HG02642 (cell line): ENCODE data around the gene CCR8.
"Not testable (repeated sequence)": the region's sequence is repeated elsewhere in the genome, so short reads cannot be mapped to it uniquely, and the experiment has no call there.

Experiments used
- ATAC-seq: cut with Tn5 transposase; IDR thresholded peaks from one replicate; pipeline ENCODE4 v1.9.1; 2021; ENCODE audit warnings: mild to moderate bottlenecking; ENCODE audit not compliant: unreplicated experiment, poor library complexity

Gene CCR8

DNA sequence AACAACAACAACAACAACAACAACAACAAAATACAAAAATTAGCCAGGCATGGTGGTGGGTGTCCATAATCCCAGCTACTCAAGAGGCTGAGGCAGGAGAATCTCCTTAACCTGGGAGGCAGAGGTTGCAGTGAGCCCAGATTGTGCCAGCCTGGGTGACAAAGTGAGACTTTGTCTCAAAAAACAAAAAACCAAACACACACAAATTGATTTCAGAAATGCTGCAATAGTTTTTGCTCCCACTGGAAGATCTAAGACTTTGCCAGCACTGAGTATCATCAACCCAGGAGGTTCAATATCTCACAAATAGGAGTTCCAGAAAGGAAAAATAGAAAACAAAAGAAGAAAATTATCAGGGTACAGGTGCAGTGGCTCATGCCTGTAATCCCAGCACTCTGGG lies 16.2 kb upstream of the CCR8 start:
- ATAC-seq: no peak

DNA sequence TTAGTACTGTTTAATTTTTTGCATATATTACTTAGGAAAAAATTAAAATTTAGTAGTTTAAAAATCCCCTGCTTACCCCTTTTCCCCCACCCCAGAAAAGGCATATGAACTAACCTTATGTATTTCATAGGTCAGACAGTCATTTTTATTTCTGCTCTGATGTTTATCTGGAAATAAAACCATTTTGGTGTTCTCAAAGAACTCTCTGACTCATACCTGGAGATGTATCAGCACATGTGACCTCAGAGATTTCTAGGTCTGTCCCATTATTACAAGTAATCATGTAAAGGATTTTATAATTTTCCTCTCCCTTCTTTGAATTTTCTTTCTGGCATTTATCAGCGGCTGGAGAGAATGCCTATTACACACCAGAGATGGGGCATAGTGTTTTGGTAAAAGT lies 14.1 kb upstream of the CCR8 start:
- no peak for ATAC-seq

DNA sequence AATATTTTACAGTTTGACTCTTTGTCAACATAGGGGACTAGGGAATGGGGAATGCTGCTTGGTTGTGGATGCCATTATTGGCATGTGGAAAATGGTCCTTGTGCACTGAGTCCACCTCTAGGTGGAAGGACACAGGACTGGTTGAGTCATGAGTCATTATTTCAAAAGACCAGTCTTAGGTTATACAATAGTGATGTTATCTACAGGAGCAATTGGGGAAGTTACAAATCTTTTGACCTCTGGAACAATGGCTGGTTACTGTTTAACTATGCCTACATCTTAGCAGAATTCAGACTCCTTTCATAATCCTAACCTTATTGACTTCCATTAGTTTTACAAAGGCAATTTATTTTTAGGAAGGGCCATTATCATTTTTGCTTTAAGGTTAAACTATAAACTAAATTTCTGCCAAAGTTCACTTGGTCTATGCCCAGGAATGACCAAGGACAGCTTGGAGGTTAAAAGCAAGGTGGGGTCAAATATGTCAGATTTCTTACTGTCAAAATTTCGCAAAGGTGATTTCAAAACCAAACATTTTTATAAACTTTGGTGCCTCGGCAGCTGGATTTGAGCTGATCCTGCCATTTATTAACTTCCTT lies 11.8 kb upstream of the CCR8 start:
- ATAC-seq: no peak

DNA sequence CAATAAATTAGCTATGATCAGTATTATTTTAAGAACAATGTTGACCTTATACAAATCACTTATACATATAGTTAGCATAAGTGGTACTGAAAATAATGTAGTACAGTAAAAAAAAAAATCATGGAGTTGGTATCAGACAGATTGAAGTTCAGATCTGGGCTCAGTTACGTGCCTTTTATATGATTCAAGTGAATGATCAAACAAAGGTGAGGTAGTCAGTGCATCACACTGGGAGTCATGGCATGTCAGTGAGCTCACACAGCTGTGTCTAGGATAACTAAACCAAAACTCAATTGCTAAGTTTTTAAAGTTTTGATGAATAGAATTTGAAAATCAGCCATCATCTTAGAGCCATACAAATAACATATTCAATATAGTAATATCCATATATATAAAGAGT lies 11.2 kb upstream of the CCR8 start:
- no peak for ATAC-seq

DNA sequence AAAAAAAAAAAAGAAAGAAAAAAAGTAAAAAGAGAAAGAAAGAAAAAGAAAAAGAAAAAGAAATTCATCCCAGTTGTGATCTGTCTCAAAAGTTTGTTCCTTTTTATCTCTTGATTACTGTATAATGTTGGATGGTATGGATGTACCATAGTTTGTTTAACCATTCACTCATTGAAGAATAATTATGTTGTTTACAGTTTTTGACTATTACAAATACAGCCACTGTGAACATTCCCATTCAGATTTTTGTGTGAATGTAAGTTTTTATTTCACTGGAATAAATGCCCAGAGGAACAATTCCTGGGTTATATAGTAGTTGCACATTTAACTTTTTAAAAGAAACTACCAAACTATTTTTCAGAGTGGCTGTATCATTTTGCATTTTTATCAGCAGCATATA lies 10.3 kb upstream of the CCR8 start:
- ATAC-seq: no peak

DNA sequence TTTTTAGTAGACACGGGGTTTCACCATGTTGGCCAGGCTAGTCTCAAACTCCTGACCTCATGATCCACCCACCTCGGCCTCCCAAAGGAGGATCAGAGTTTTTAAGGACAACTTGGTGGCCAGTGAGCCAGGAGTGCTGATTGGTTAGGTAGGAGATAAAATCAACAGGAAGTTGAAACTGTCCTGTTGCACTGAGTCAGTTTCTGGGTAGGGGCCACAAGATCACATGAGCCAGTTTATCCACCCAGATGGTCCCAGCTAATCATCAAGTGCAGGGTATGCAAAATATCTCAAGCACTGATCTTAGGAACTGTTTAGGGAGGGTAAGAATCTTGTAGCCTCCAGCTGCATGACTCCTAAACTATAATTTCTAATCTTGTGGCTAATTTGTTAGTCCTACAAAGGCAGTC lies 7.9 kb upstream of the CCR8 start:
- not testable (repeated sequence) for ATAC-seq

DNA sequence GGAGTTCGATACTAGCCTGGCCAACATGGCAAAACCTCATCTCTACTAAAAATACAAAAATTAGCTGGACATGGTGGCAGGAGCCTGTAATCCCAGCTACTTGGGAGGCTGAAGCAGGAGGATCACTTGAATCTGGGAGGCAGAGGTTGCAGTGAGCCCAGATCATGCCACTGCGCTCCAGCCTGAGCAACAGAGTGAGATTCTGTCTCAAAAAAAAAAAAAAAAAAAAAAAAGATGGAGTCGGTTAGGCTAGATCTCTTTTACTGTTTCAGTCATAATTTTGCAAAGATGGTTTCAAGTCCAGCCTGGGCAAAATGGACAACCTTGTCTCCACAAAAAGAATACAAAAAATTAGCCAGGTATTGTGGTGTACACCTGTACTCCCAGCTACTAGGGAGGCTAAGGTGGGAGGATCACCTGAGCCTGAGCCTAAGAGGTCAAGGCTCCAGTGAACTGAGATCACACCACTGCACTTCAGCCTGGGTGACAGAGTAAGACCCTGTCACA lies 7.2 kb upstream of the CCR8 start:
- ATAC-seq: not testable (repeated sequence)

DNA sequence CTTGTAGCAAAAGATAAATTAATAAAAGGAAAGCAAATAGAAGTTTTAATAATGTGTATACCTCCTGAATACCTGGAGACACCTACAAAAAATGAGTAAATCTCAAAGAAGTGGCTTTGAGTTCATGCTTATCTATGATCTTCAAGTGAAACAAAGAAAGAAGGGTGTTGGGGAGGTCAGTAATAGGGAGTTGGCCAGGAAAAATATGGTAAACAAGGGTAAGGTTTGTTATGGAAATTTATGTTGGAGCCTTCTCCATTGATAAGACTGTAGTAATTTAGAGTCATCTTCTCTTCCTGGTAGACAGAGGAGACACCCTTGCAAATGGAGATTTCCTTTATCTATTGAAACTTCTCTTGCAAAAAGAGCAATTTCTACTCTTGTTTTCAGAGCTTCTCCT lies 6.6 kb upstream of the CCR8 start:
- ATAC-seq: no peak

DNA sequence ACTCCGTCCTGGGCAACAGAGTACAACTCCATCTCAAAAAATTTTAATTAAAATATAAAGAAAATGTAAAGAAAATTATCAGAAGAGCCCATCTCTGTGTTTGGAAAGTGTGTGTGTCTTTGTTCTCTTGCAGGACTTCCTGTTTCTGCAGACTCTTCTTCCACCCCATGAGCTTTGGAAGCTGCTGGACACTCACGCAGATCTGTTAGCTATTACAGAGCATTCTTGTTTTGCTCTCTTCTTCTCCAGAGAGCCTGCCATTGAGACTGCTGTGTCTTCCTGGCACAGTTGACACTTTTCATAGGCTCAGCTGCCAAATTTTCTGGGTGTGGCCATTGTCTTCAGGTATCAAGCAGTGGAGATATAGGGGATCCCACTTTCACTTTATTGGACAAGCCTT lies 6.0 kb upstream of the CCR8 start:
- ATAC-seq: no peak

DNA sequence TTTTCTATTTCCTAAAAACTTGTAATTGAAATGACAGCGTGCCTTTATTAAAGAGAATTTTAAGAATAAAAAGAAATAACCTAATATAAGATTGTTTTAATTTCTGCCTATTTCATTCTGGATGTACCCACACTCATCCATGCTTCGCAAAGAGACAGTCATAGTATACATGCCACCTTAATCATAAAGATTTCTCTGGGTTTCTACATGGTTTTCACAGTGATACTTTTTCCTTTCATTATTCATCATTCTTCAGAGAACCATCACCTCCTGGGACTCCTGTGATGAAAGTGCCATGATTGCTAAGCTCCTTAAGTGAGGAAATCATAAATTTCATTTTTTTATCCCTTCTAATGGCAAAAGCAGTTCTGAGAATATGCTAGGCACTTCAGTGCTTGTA lies 4.3 kb upstream of the CCR8 start:
- no peak for ATAC-seq

DNA sequence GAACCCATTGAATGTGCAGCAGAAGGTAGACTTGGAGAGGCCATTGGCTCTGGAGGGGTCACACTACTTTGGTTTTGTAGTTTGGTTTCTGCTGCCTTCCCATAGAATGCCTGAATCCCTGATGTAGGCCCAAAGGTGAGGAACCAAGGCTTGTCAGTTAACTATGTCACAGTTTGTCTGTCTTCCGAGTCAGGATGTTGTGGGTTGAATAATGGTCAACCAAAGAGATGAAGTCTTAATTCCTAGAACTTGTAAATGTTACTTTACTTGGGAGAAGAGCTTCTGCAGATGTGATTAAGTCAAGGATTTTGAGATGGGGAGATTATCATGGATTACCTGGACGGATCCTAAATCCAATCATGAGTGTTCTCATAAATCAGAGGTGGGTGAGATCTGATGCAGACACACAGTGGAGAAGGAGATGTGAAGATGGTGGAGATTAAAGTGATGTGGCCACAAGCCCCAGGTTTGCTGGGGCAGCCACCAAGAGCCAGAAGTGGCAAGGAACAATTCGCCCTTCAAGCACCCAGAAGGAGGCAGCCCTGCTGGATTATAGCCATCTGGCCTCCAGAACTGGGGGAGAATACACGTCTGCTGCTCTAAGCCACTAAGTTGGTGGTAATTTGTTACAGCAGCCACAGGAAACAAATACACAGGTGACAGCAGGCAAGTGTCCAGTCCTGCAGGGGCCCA lies 2.3 kb upstream of the CCR8 start:
- peak; percentile 27 for ATAC-seq

DNA sequence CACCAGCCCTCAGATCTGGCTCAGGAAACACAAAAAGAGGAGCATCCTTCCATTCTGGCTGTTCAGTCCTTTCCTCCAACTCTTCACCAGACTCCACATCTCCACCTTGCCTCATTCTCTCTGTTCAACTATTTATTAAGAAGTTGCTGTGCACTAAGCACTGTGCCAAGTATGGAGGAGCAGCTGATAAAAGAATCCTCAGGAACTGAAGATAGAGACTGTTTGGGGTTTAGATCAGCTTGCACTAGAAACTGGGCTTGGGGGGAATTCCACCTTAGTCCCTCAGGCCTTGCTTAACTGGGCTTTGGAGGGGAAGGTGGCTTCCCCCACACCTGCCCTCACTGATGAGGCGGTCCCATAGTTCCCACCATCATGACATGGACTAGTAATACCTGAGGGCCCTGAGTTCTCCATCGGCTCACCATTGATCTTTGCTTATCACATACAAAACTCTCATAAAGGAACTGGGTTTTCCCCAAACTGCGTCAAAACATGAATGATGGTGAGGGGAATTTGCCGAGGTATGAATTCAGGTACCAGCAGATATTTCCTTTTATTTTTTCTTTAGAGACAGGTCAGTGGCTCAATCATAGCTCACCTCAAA lies 1.7 kb upstream of the CCR8 start:
- peak; percentile 82 for ATAC-seq

DNA sequence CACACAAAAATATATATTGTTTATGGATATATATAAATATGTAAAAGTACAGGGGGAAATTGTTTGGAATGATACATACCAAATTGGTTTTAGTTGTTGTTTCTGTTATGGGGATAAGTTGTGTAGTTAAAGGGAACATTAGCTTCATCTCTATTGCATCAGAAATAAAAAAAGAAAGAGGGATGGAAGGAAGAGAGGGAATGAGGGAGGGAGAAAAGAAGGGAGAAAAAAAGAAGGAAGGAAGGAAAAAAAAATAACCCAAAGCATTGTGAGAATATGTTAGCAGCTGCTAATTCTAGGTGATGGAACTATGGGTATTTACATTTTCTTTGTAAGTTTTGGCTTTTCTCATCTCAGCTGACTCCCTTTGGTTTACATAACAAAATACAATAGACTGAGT lies 1.3 kb downstream of the CCR8 start:
- no peak for ATAC-seq

DNA sequence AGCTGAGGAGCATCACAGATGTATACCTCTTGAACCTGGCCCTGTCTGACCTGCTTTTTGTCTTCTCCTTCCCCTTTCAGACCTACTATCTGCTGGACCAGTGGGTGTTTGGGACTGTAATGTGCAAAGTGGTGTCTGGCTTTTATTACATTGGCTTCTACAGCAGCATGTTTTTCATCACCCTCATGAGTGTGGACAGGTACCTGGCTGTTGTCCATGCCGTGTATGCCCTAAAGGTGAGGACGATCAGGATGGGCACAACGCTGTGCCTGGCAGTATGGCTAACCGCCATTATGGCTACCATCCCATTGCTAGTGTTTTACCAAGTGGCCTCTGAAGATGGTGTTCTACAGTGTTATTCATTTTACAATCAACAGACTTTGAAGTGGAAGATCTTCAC lies 3.0 kb downstream of the CCR8 start:
- no peak for ATAC-seq

DNA sequence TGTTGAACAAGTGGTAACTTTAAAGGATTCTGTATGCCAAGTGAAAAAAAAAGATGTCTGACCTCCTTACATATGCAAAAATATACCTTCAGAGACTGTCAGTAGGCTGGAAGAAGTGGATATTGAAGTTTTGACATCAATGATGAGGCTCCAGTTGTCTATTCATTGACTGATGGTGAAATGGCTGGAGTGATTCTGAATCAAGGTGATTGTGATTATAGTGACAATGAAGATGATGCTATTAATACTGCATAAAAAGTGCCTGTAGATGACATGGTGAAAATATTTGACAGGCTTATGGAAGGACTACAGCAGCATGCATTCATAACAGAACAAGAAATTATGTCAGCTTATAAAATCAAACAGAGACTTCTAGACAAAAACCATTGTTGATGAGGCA lies 4.1 kb downstream of the CCR8 start:
- no peak for ATAC-seq

DNA sequence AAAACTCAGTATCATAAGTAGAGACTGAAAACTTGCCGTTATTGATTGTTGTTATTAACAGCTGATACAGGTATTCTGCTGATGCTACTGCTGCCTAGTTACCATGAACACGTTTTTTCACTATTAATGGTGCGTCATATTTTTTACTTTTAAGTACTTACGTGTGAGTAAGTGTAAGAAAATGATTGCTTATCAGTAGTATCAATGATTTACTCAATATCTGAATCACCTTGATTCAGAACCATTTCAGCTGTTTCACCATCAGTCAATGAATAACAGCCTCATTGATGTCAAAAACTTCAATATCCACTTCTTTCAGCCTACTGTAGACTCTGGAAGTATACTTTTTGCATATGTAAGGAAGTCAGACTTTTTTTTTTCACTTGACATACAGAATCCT lies 4.7 kb downstream of the CCR8 start:
- no peak for ATAC-seq

DNA sequence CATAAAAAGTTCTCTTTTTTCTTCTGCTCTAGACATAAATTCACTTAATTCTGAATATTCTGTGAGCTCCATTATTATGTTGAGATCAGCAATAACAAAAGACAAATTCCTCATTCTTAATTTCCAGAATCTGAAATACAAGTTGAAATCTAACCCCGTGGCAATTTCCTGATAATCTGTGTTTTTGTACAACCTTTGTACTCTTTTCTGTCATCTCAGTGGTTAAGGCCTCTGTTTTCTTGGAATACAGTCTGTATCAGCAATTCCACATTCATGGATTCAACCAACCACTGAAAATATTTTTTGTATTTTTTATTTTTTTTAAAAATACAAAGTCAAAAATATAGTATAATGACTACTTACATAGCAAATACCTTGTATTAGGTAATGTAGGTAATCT lies 8.7 kb downstream of the CCR8 start:
- no peak for ATAC-seq

DNA sequence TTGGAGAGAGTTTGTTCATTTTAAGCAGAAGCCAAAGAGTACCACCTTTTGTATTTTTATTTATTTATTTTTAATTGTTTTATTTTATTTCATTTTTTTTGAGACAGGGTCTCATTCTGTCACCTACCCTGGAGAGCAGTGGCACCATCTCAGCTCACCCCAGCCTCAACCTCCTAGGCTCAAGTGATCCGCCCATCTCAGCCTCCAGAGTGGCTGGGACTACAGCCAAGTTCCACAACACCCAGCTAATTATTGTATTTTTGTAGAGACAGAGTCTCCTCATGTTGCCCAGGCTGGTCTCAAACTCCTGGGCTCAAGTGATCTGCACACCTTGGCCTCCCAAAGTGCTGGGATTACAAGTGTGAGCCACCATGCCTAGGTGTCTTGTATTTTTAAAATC lies 9.6 kb downstream of the CCR8 start:
- no peak for ATAC-seq

DNA sequence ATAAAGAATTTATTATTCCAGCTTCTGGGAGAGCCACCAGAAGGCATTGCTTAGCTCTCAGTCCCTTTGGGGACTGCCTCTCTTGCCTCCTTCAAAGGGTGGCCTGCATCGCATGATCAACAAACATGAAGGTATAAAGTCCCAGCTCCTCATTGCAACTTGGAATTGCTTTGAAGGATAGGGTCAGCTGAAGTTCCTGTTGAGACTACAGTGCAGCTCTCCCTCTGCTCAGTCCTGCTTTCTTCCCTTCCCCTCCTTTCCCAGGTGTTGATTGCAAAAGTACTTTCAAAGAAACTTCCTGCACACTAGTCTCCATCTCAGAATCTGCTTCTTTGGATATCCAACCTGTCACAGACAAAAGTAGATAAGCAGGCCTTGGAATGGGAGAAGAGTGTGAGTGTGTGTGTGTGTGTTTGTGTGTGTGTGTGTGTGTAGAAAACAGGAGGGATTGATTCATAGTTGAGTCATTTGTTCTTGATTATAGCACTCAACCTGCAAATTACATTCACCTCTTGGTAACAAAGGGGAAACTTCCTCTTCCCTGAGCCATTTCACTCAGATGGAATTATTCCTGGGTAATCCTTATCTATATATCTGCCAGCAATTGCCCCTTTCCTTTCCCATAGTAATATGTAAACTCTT lies 13.7 kb downstream of the CCR8 start:
- no peak for ATAC-seq

DNA sequence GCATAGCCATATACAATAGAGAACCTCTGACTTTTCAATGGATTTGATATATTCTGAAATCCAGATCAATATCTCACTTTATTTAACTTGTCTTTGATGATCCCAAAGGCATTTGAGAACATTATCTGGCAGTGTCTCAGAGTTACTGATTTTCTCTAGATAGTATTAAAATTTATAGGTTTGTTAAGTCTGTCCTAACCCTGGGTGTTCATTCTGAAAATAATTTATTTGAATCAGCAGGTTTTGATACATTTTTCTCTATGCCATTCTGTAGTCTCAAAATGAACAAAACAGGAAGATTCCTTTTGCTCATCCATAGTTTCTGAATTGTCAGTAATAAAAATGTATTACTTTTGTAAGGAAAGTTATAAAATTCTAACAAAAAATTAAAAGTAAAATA lies 14.3 kb downstream of the CCR8 start:
- ATAC-seq: no peak

DNA sequence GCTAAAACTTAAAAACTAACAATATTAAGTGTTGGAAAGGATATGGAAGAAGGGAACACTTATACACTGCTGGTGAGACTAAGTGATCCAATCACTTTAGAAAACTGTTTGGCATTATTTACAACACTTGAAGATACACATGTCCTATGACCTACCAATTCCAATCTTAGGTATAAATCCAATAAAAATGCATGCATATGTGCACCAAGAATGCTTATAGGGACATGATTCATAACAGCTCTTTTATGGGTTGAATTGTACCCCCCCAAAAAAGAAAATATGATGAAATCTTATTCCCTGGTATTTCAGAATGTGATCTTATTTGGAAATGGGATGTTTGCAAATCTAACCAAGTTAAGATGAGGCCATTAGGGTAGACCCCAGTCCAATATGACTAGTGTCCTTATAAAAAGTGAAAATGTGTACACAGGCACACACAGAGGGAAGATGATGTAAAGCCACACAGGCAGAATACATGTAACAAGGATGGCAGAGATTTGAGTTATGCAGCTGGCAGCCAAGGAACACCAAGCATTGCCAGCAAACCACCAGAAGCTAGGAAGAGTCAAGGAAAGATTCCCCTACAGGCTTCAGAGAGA lies 15.3 kb downstream of the CCR8 start:
- no peak for ATAC-seq
